ENCODE measurements around the gene NAXD. TPM values are rescaled to one million over a fixed set of nuclear protein-coding genes. Genes with fewer than 3 reads are reported as not detected.
"Not testable (repeated sequence)": the region's sequence is repeated elsewhere in the genome, so short reads cannot be mapped to it uniquely, and the experiment has no call there.

Gene NAXD
- total RNA-seq, 1 donor from 2014 or later: 27.4 TPM

- intact Hi-C loops (cut with DNase I): no loop called here
- no peak for DNase-seq
- no peaks in the 10 kb centered on the region for H3K27me3 ChIP-seq (ENCODE audit: low read depth)
These were observed 18.2 kb upstream of the NAXD start for GRCh38 chr13:110597041-110597689.

GRCh38 chr13:110600261-110600819, 15.0 kb upstream of the NAXD start:
- no peak for TF ChIP-seq CTCF (IDR thresholded peaks at IDR 0.05)
- no peak for ATAC-seq
- no peak overlapping the region for H3K4me3 ChIP-seq
- H3K36me3 ChIP-seq: no peaks in the 10 kb centered on the region
- intact Hi-C loops (cut with DNase I): no loop called here
- H3K9me3 ChIP-seq: no peaks in the 10 kb centered on the region
- no peak for DNase-seq
- H3K27ac ChIP-seq: no peak overlapping the region
- H3K27me3 ChIP-seq (ENCODE audit: low read depth): no peaks in the 10 kb centered on the region
- H3K4me1 ChIP-seq: no peaks in the 10 kb centered on the region

More at GRCh38 chr13:110597041-110597689, 18.2 kb upstream of the NAXD start:
- Histone ChIP-seq H3K4me1 (no peaks in the 10 kb centered on the region), H3K4me3 (no peak overlapping the region), H3K9me3 (no peaks in the 10 kb centered on the region), H3K36me3 (no peaks in the 10 kb centered on the region), H3K27ac (no peak overlapping the region)
- no peak for TF ChIP-seq CTCF (IDR thresholded peaks at IDR 0.05)
- no peak for ATAC-seq

- Histone ChIP-seq H3K4me3 (no peak overlapping the region), H3K27me3 (ENCODE audit: low read depth) (no peaks in the 10 kb centered on the region), H3K9me3 (no peaks in the 10 kb centered on the region), H3K36me3 (no peaks in the 10 kb centered on the region), H3K27ac (no peak overlapping the region), H3K4me1 (no peaks in the 10 kb centered on the region)
- intact Hi-C loops (cut with DNase I): no loop called here
- DNase-seq (no peak), ATAC-seq (no peak)
- no peak for TF ChIP-seq CTCF (IDR thresholded peaks at IDR 0.05)
These were observed 14.4 kb upstream of the NAXD start for GRCh38 chr13:110600980-110601379.

GRCh38 chr13:110605132-110605531, 10.2 kb upstream of the NAXD start:
- Histone ChIP-seq H3K4me1 (no peaks in the 10 kb centered on the region), H3K36me3 (no peaks in the 10 kb centered on the region), H3K27me3 (ENCODE audit: low read depth) (no peaks in the 10 kb centered on the region), H3K27ac (no peak overlapping the region), H3K4me3 (no peak overlapping the region), H3K9me3 (no peaks in the 10 kb centered on the region)
- no peak for TF ChIP-seq CTCF (IDR thresholded peaks at IDR 0.05)
- intact Hi-C loops (cut with DNase I): no loop called here
- DNase-seq (no peak), ATAC-seq (no peak)

- H3K36me3 ChIP-seq; DNase-seq; H3K9me3 ChIP-seq; H3K4me3 ChIP-seq; intact Hi-C loops (cut with DNase I); ATAC-seq; H3K27me3 ChIP-seq (ENCODE audit: low read depth); H3K4me1 ChIP-seq; H3K27ac ChIP-seq: not testable (repeated sequence)
These were observed 9.1 kb upstream of the NAXD start for GRCh38 chr13:110606281-110606680.

GRCh38 chr13:110607675-110608224, 7.6 kb upstream of the NAXD start:
- no peaks in the 10 kb centered on the region for H3K9me3 ChIP-seq
- no peaks in the 10 kb centered on the region for H3K4me1 ChIP-seq
- intact Hi-C loops (cut with DNase I): no loop called here
- no peak overlapping the region for H3K27ac ChIP-seq
- ATAC-seq: no peak
- no peak for TF ChIP-seq CTCF (IDR thresholded peaks at IDR 0.05)
- H3K36me3 ChIP-seq: no peaks in the 10 kb centered on the region
- DNase-seq: no peak
- H3K27me3 ChIP-seq (ENCODE audit: low read depth): peaks cover 7% of the 10 kb centered on the region
- H3K4me3 ChIP-seq: no peak overlapping the region
